H9 (cell line): ENCODE measurements around the gene LRRFIP1. TPM values are rescaled to one million over a fixed set of nuclear protein-coding genes. Genes with fewer than 3 reads are reported as not detected.

ENCODE experiments used
- DNase-seq: peaks from one replicate; pipeline ENCODE4 v3.0.0-alpha.2; 2017
- H2AFZ ChIP-seq: one replicate; pipeline ENCODE4 v1.6.1; 2013; ENCODE audit warnings: mild to moderate bottlenecking, low read length, control low read depth, moderate library complexity
- H2AK5ac ChIP-seq: 2 replicates; pipeline ENCODE4 v1.6.1; 2013; ENCODE audit warnings: low read length, control low read depth, mixed read lengths; ENCODE audit not compliant: insufficient read length
- H2BK120ac ChIP-seq: one replicate; pipeline ENCODE4 v1.6.1; 2013; ENCODE audit warnings: low read depth, mild to moderate bottlenecking, low read length, control low read depth, inconsistent platforms; ENCODE audit not compliant: poor library complexity, severe bottlenecking
- H2BK12ac ChIP-seq: 2 replicates; pipeline ENCODE4 v1.6.1; 2013; ENCODE audit warnings: low read length, control low read depth, mixed read lengths, low read depth; ENCODE audit not compliant: insufficient read length
- H2BK15ac ChIP-seq: 2 replicates; pipeline ENCODE4 v1.6.1; 2013; ENCODE audit warnings: low read depth, low read length, control low read depth
- H2BK20ac ChIP-seq: one replicate; pipeline ENCODE4 v1.6.1; 2013; ENCODE audit warnings: low read depth, mild to moderate bottlenecking, low read length, control low read depth, inconsistent platforms; ENCODE audit not compliant: poor library complexity, severe bottlenecking
- H2BK5ac ChIP-seq: 2 replicates; pipeline ENCODE4 v1.6.1; 2013; ENCODE audit warnings: low read length, control low read depth, mixed read lengths; ENCODE audit not compliant: insufficient read length
- H3K14ac ChIP-seq: 2 replicates; pipeline ENCODE4 v1.6.1; 2013; ENCODE audit warnings: low read length, control low read depth; ENCODE audit not compliant: insufficient read depth
- H3K18ac ChIP-seq: 2 replicates; pipeline ENCODE4 v1.6.1; 2013; ENCODE audit warnings: low read depth, mild to moderate bottlenecking, mixed read lengths, low read length, control low read depth; ENCODE audit not compliant: insufficient read length
- H3K23ac ChIP-seq: 2 replicates; pipeline ENCODE4 v1.6.1; 2013; ENCODE audit warnings: low read length, control low read depth, mixed read lengths, low read depth; ENCODE audit not compliant: insufficient read length
- H3K23me2 ChIP-seq: 2 replicates; pipeline ENCODE4 v1.6.1; 2013; ENCODE audit warnings: low read depth, mild to moderate bottlenecking, mixed read lengths, low read length, control low read depth; ENCODE audit not compliant: insufficient read length, poor library complexity, severe bottlenecking
- H3K27ac ChIP-seq: 2 replicates; pipeline ENCODE4 v1.5.1; 2013; ENCODE audit warnings: low read length, control low read depth, mixed read lengths, low read depth; ENCODE audit not compliant: insufficient read length
- H3K27me3 ChIP-seq: 2 replicates; pipeline ENCODE4 v1.6.1; 2013; ENCODE audit warnings: low read length, control low read depth, inconsistent platforms; ENCODE audit not compliant: insufficient read depth
- H3K4ac ChIP-seq: 2 replicates; pipeline ENCODE4 v1.6.1; 2013; ENCODE audit warnings: low read depth, mild to moderate bottlenecking, control low read depth, inconsistent platforms, low read length, moderate library complexity
- H3K4me1 ChIP-seq: 2 replicates; pipeline ENCODE4 v1.6.1; 2013; ENCODE audit warnings: low read length, control low read depth, inconsistent platforms; ENCODE audit not compliant: insufficient read depth
- H3K4me2 ChIP-seq: 2 replicates; pipeline ENCODE4 v1.6.1; 2013; ENCODE audit warnings: low read length, control low read depth, mixed read lengths; ENCODE audit not compliant: insufficient read length, insufficient read depth
- H3K56ac ChIP-seq: 2 replicates; pipeline ENCODE4 v1.6.1; 2013; ENCODE audit warnings: low read depth, mild to moderate bottlenecking, mixed read lengths, low read length, control low read depth; ENCODE audit not compliant: insufficient read length
- H3K79me1 ChIP-seq: 2 replicates; pipeline ENCODE4 v1.6.1; 2013; ENCODE audit warnings: low read depth, mild to moderate bottlenecking, moderate library complexity, low read length, control low read depth, inconsistent platforms; ENCODE audit not compliant: insufficient read depth, poor library complexity, severe bottlenecking
- H3K79me2 ChIP-seq: 2 replicates; pipeline ENCODE4 v1.6.1; 2013; ENCODE audit warnings: low read length, control low read depth, inconsistent platforms; ENCODE audit not compliant: insufficient read depth
- H3K9ac ChIP-seq: 2 replicates; pipeline ENCODE4 v1.6.1; 2013; ENCODE audit warnings: low read length, control low read depth, mixed read lengths; ENCODE audit not compliant: insufficient read length; ENCODE audit errors: extremely low read depth
- H3K9me3 ChIP-seq: one replicate; pipeline ENCODE4 v1.6.1; 2013; ENCODE audit warnings: low read depth, low read length, inconsistent platforms; ENCODE audit not compliant: control insufficient read depth
- H3T11ph ChIP-seq: one replicate; pipeline ENCODE4 v1.6.1; 2013; ENCODE audit warnings: mild to moderate bottlenecking, low read length, control low read depth, inconsistent platforms
- H4K20me1 ChIP-seq: one replicate; pipeline ENCODE4 v1.6.1; 2013; ENCODE audit not compliant: control insufficient read depth, insufficient read length, insufficient read depth
- H4K5ac ChIP-seq: 2 replicates; pipeline ENCODE4 v1.6.1; 2013; ENCODE audit warnings: low read depth, mild to moderate bottlenecking, mixed read lengths, low read length, control low read depth; ENCODE audit not compliant: insufficient read length
- H4K8ac ChIP-seq: replicated peaks from 2 replicates; pipeline ENCODE4 v1.6.1; 2013; ENCODE audit warnings: low read length, control low read depth, mixed read lengths, low read depth; ENCODE audit not compliant: insufficient read length
- H4K91ac ChIP-seq: 2 replicates; pipeline ENCODE4 v1.6.1; 2013; ENCODE audit warnings: low read depth, mild to moderate bottlenecking, moderate library complexity, mixed read lengths, low read length, control low read depth; ENCODE audit not compliant: insufficient read length
- H3K27ac Mint-ChIP-seq, 3 experiments: 2 replicates in 2 of 3; 3 replicates in 1 of 3; pipeline ENCODE4 v1.8.0; 2020 to 2021; ENCODE audit warnings: mixed read lengths in 3 of 3, mild to moderate bottlenecking in 1 of 3, moderate library complexity in 1 of 3
- H3K27me3 Mint-ChIP-seq: 2 replicates; pipeline ENCODE4 v1.8.0; 2021; ENCODE audit warnings: low read depth, mild to moderate bottlenecking, moderate library complexity, mixed read lengths
- H3K36me3 Mint-ChIP-seq, 3 experiments: 2 replicates in 2 of 3; 3 replicates in 1 of 3; pipeline ENCODE4 v1.8.0; 2020 to 2021; ENCODE audit warnings: low read depth in 3 of 3, mixed read lengths in 3 of 3; ENCODE audit not compliant: insufficient read depth in 1 of 3
- H3K4me1 Mint-ChIP-seq, 2 experiments: 2 replicates each; pipeline ENCODE4 v1.8.0; 2020; ENCODE audit warnings: mixed read lengths in 2 of 2
- H3K4me3 Mint-ChIP-seq, 2 experiments: 2 replicates in 1 of 2; 3 replicates in 1 of 2; pipeline ENCODE4 v1.8.0; 2020 to 2021; ENCODE audit warnings: mild to moderate bottlenecking in 2 of 2, mixed read lengths in 2 of 2, moderate library complexity in 1 of 2
- H3K9me3 Mint-ChIP-seq, 2 experiments: 2 replicates in 1 of 2; 3 replicates in 1 of 2; pipeline ENCODE4 v1.8.0; 2020; ENCODE audit warnings: mild to moderate bottlenecking in 2 of 2, mixed read lengths in 2 of 2, moderate library complexity in 1 of 2
- CTCF ChIP-seq: fragments of 200-600 bp; sonication (generic); conservative IDR thresholded peaks from 3 replicates; pipeline ENCODE4 v1.8.0; 2021; ENCODE audit warnings: antibody characterized with exemption, mild to moderate bottlenecking
- WGBS: extraction: QIAGEN DNeasy Blood & Tissue Kit; methylation state at CpG from one replicate; pipeline ENCODE4 v1.1.7; 2013; ENCODE audit warnings: missing lambda C conversion rate, low lambda C conversion rate, mixed read lengths; ENCODE audit not compliant: insufficient read length; ENCODE audit errors: extremely low coverage; 5-methylcytosine and 5-hydroxymethylcytosine counted together
- total RNA-seq: library from RNA; stranded (reverse); gene quantifications from 2 replicates; pipeline ENCODE4 v1.2.1, GENCODE V29; 2021

The LRRFIP1 gene
- total RNA-seq, 1 experiment from 2014 or later = 38.5 TPM

- no peaks in the 10 kb centered on the region for H4K20me1 ChIP-seq
- no peaks in the 10 kb centered on the region for H3K9me3 Mint-ChIP-seq
Observed at GRCh38 chr2:237743024-237743423, 115.6 kb downstream of the LRRFIP1 start.

More at GRCh38 chr2:237743024-237743423, 115.6 kb downstream of the LRRFIP1 start:
- H3K14ac ChIP-seq = no peak overlapping the region
- H3K18ac ChIP-seq = no peak overlapping the region
- H4K5ac ChIP-seq = no peak overlapping the region
- H4K91ac ChIP-seq = no peak overlapping the region
- H3K56ac ChIP-seq = no peak overlapping the region
- H2BK20ac ChIP-seq = no peak overlapping the region
- H3K4me1 ChIP-seq = peaks cover 7% of the 10 kb centered on the region; the same call in 1 of the 2 replicates
- H3K9me3 ChIP-seq = no peaks in the 10 kb centered on the region
- no peak overlapping the region for H2BK12ac ChIP-seq
- H3K79me1 ChIP-seq = no peaks in the 10 kb centered on the region
- no peaks in the 10 kb centered on the region; the same call in 1 of the 2 replicates for H3K79me2 ChIP-seq
- H3K4ac ChIP-seq = no peak overlapping the region
- no peak overlapping the region for H2BK5ac ChIP-seq
- no peak for TF ChIP-seq CTCF
- peaks cover 27 to 32% of the 10 kb centered on the region in 2 experiments for H3K4me1 Mint-ChIP-seq
- no peaks in the 10 kb centered on the region; a peak in 2 of 7 replicates for H3K36me3 Mint-ChIP-seq
- no peak overlapping the region; a peak in 1 of 5 replicates for H3K4me3 Mint-ChIP-seq
- H2BK120ac ChIP-seq = no peak overlapping the region
- no peak overlapping the region for H3K9ac ChIP-seq
- no peak overlapping the region for H2AK5ac ChIP-seq
- no peaks in the 10 kb centered on the region for H3K27me3 ChIP-seq
- H3K23ac ChIP-seq = no peak overlapping the region
- H3T11ph ChIP-seq = no peak overlapping the region
- H3K27ac Mint-ChIP-seq = no peak overlapping the region; a peak in 1 of 7 replicates
- H3K27me3 Mint-ChIP-seq = no peaks in the 10 kb centered on the region
- no peak overlapping the region for H2AFZ ChIP-seq
- no peak for DNase-seq
- no peak overlapping the region for H2BK15ac ChIP-seq
- no peak overlapping the region for H3K27ac ChIP-seq
- no peak overlapping the region for H3K4me2 ChIP-seq
- no peak overlapping the region for H4K8ac ChIP-seq
- WGBS = no CpG with 5 or more reads among the region's 6 CpGs
- H3K23me2 ChIP-seq = no peaks in the 10 kb centered on the region
